ENCODE measurements around the gene DENND10. TPM values are rescaled to one million over a fixed set of nuclear protein-coding genes. Genes with fewer than 3 reads are reported as not detected.
"Not testable (repeated sequence)": the region's sequence is repeated elsewhere in the genome, so short reads cannot be mapped to it uniquely, and the experiment has no call there.

The DENND10 gene
- polyA plus RNA-seq, 2 donors: 20.4 to 26.2 TPM

DNA sequence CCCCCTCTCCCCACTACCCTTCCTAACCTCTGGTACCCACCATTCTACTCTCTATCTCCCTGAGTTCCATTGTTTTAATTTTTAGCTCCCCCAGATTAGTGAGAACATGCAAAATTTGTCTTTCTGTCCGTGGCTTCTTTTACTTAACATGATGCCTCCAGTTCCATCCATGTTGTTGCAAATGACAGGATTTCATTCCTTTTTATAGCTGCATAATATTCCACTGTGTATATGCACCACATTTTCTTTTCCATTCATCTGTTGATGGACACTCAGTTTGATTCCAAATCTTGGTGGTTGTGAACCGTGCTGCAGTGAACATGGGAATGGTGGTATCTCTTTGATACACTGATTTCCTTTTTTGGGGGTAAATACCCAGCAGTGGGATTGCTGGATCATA is 22.0 kb downstream of the DENND10 start:
- Histone ChIP-seq H3K27me3 (ENCODE audit: control insufficient read depth in 1 of 2, insufficient read depth in 2 of 2, low read length in 2 of 2) (no peaks in the 10 kb centered on the region), H3K4me1 (ENCODE audit: control insufficient read depth in 2 of 2, insufficient read depth in 2 of 2, low read length in 1 of 2) (no peaks in the 10 kb centered on the region), H3K9me3 (ENCODE audit: control insufficient read depth in 2 of 2, insufficient read depth in 1 of 2, low read depth in 1 of 2, low read length in 1 of 2) (no peaks in the 10 kb centered on the region), H3K36me3 (ENCODE audit: control insufficient read depth in 2 of 2, insufficient read depth in 2 of 2, low read length in 1 of 2) (peaks cover 9 to 15% of the 10 kb centered on the region in 2 donors), H3K4me3 (ENCODE audit: low read depth in 1 of 2, low read length in 2 of 2) (no peak overlapping the region), H3K27ac (ENCODE audit: low read depth in 2 of 2, low read length in 1 of 2) (no peak overlapping the region)
- 95 to 97% methylated on average over 2 of the region's 2 CpGs for WGBS, 2 donors

DNA sequence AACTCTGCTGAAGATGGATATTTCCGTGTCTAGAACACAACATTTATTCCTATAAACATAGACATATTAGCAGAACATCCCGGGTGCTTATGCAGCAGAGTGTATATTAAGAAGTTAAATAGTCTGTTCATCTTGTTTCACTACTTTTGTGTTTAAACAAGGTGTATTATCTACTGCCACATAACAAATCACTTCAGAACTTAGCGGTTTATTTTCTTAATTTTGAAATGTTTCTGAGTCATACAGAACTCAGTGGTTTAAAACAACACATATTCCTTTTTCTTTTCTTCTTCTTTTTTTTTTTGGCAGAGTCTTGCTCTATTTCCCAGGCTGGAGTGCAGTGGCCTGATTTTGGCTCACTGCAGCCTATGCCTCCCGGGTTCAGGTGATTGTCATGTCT is 25.8 kb downstream of the DENND10 start:
- Histone ChIP-seq H3K27ac (ENCODE audit: low read depth in 2 of 2, low read length in 1 of 2) (no peak overlapping the region), H3K27me3 (ENCODE audit: control insufficient read depth in 1 of 2, insufficient read depth in 2 of 2, low read length in 2 of 2) (no peaks in the 10 kb centered on the region), H3K4me3 (ENCODE audit: low read depth in 1 of 2, low read length in 2 of 2) (no peak overlapping the region), H3K36me3 (ENCODE audit: control insufficient read depth in 2 of 2, insufficient read depth in 2 of 2, low read length in 1 of 2) (peaks cover 9 to 23% of the 10 kb centered on the region in 2 donors), H3K9me3 (ENCODE audit: control insufficient read depth in 2 of 2, insufficient read depth in 1 of 2, low read depth in 1 of 2, low read length in 1 of 2) (no peaks in the 10 kb centered on the region), H3K4me1 (ENCODE audit: control insufficient read depth in 2 of 2, insufficient read depth in 2 of 2, low read length in 1 of 2) (no peaks in the 10 kb centered on the region)
- 85 to 86% methylated on average over 4 of the region's 4 CpGs for WGBS, 2 donors

DNA sequence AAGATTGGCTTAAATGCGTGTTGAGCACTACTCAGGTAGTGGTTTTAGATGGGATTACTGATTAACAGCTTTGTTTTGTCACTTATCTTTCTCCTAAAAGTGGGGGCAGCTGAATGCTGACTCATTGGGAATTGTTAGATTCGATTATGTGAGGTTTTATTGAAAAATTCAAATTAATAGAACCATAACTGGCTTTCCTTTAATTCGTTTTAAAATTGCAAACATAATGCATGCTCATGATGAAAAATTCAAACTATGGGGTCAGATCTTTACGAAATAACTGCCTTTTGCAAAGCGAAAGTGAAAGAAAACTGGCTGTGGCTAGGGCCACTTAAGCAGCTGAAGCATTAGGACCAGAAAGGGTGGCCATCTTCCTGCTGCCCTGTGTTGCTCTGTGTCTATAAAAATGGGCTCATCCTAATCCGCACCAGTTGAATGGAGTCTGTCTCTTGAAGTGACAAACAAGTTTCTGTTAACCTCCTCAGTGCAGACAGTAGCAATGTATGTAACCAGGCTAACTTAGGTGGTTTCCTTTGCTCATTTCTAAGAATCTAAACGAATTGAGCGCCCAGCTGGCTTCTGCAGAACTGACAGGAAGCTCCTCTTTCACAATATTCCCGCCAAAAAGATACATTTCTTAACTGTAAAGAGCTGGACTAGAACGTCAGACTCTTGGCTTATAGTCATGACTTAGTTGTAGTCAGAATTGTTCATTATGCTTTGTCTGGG is 27.8 kb downstream of the DENND10 start:
- Histone ChIP-seq H3K4me3 (ENCODE audit: low read depth in 1 of 2, low read length in 2 of 2) (peak overlapping the region in 1 of 2 donors; percentile 17), H3K27me3 (ENCODE audit: control insufficient read depth in 1 of 2, insufficient read depth in 2 of 2, low read length in 2 of 2) (no peaks in the 10 kb centered on the region), H3K36me3 (ENCODE audit: control insufficient read depth in 2 of 2, insufficient read depth in 2 of 2, low read length in 1 of 2) (peaks cover 9 to 23% of the 10 kb centered on the region in 2 donors), H3K4me1 (ENCODE audit: control insufficient read depth in 2 of 2, insufficient read depth in 2 of 2, low read length in 1 of 2) (no peaks in the 10 kb centered on the region), H3K9me3 (ENCODE audit: control insufficient read depth in 2 of 2, insufficient read depth in 1 of 2, low read depth in 1 of 2, low read length in 1 of 2) (no peaks in the 10 kb centered on the region), H3K27ac (ENCODE audit: low read depth in 2 of 2, low read length in 1 of 2) (peak overlapping the region in 1 of 2 donors; percentile 11)
- WGBS, 2 donors: 54 to 57% methylated on average over 10 of the region's 10 CpGs

DNA sequence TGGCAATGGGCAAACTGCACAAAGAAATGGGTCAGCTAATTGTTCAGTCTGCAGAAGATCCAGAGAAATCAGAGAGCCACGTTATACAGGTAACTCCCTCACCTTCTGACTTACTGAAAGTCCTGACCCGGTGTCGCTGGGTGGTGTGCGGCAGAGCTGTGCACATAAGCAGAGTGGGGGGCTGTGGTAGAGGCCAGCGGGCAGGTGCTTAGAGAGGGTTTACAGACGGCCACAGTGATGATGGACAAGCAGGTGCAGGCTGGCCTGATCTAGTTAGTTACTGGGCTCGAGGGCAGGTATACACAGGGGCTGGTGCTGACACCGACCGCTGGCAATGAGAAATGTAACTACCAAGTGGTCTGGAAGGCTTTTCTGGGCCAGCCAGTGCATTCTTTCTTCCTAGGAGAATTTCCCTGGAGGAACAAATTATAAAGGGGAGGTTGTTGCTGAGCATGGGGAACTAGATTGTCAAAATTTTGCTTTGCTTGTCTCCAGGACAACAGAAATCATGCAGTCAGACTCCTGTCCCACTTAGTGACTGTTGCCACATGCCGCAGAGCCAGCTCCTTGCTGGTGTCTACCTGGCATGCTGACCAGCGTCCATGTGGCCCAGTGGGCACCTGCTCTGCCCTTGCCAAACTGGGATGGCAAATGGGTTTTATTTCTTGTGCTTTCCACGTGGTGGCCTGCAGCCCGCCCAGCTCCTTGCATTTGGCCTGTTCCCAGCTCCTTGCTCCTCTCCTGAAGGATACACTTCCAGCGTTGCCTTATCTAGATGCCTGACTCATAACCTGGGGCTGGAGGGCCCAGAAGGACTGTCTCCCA is 28.8 kb downstream of the DENND10 start:
- no peaks in the 10 kb centered on the region for H3K9me3 ChIP-seq (ENCODE audit: control insufficient read depth in 2 of 2, insufficient read depth in 1 of 2, low read depth in 1 of 2, low read length in 1 of 2)
- H3K27ac ChIP-seq (ENCODE audit: low read depth in 2 of 2, low read length in 1 of 2): peak overlapping the region in 1 of 2 donors; percentile 0
- 91% methylated on average over 14 of the region's 14 CpGs for WGBS, 2 donors
- no peaks in the 10 kb centered on the region for H3K4me1 ChIP-seq (ENCODE audit: control insufficient read depth in 2 of 2, insufficient read depth in 2 of 2, low read length in 1 of 2)
- no peak overlapping the region for H3K4me3 ChIP-seq (ENCODE audit: low read depth in 1 of 2, low read length in 2 of 2)
- H3K36me3 ChIP-seq (ENCODE audit: control insufficient read depth in 2 of 2, insufficient read depth in 2 of 2, low read length in 1 of 2): peaks cover 9 to 23% of the 10 kb centered on the region in 2 donors
- H3K27me3 ChIP-seq (ENCODE audit: control insufficient read depth in 1 of 2, insufficient read depth in 2 of 2, low read length in 2 of 2): no peaks in the 10 kb centered on the region

DNA sequence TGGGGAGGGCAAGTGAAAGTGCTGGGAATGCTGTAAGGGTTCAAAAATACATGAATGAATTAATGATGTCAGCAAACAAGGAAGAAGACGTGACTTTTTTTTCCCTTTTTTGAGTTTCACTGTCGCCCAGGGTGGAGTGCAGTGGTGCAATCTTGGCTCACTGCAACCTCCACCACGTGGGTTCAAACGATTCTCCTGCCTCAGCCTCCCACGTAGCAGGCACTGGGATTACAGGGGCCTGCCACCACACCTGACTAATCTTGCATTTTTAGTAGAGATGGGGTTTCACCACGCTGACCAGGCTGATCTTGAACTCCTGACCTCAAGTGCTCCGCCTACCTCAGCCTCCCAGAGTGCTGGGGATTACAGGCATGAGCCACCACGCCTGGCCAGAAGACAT is 30.0 kb downstream of the DENND10 start:
- peaks cover 8 to 26% of the 10 kb centered on the region in 2 donors for H3K36me3 ChIP-seq (ENCODE audit: control insufficient read depth in 2 of 2, insufficient read depth in 2 of 2, low read length in 1 of 2)
- WGBS, 2 donors: 80 to 85% methylated on average over 8 of the region's 8 CpGs
- H3K27me3 ChIP-seq (ENCODE audit: control insufficient read depth in 1 of 2, insufficient read depth in 2 of 2, low read length in 2 of 2): no peaks in the 10 kb centered on the region
- H3K4me3 ChIP-seq (ENCODE audit: low read depth in 1 of 2, low read length in 2 of 2): no peak overlapping the region
- no peaks in the 10 kb centered on the region for H3K9me3 ChIP-seq (ENCODE audit: control insufficient read depth in 2 of 2, insufficient read depth in 1 of 2, low read depth in 1 of 2, low read length in 1 of 2)
- H3K4me1 ChIP-seq (ENCODE audit: control insufficient read depth in 2 of 2, insufficient read depth in 2 of 2, low read length in 1 of 2): no peaks in the 10 kb centered on the region
- no peak overlapping the region for H3K27ac ChIP-seq (ENCODE audit: low read depth in 2 of 2, low read length in 1 of 2)

DNA sequence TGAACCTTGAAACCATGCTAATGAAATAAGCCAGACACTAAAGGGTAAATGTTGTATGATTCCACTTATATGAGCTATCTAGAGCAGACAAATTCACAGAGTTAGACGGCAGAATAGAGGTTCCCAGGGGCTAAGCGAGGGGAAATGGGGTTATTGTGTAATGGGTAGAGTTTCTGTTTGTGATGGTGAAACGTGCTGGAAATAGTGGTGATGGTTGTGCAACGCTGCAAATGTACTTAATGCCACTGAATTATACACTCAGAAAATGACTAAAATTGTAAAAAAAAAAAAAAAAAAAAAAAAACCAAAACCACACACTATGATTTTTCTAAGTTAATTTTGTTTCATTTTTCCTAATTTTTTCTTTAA is 31.6 kb downstream of the DENND10 start:
- H3K27ac ChIP-seq (ENCODE audit: low read depth in 2 of 2, low read length in 1 of 2): no peak overlapping the region
- WGBS, 2 donors: 67 to 75% methylated on average over 4 of the region's 4 CpGs
- H3K4me3 ChIP-seq (ENCODE audit: low read depth in 1 of 2, low read length in 2 of 2): no peak overlapping the region
- H3K4me1 ChIP-seq (ENCODE audit: control insufficient read depth in 2 of 2, insufficient read depth in 2 of 2, low read length in 1 of 2): no peaks in the 10 kb centered on the region
- peaks cover 3 to 33% of the 10 kb centered on the region in 2 donors for H3K36me3 ChIP-seq (ENCODE audit: control insufficient read depth in 2 of 2, insufficient read depth in 2 of 2, low read length in 1 of 2)
- H3K9me3 ChIP-seq (ENCODE audit: control insufficient read depth in 2 of 2, insufficient read depth in 1 of 2, low read depth in 1 of 2, low read length in 1 of 2): no peaks in the 10 kb centered on the region
- no peaks in the 10 kb centered on the region for H3K27me3 ChIP-seq (ENCODE audit: control insufficient read depth in 1 of 2, insufficient read depth in 2 of 2, low read length in 2 of 2)

DNA sequence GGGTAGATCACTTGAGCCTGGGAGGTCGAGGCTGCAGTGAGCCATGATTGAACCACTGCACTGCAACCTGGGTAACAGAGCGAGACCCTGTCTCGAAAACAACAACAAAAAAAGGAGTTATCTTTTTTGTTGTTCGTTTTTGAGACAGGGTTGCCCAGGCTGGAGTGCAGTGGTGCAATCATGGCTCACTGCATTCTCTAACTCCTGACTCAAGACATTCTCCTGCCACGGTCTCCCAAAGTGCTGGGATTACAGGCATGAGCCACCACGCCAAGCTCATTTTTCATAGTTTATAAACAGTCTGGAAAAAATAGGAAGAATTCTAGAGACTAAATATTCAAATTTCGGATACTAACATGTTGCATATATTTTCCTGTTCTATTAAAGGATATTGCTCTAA is 32.2 kb downstream of the DENND10 start:
- WGBS, 2 donors: 88% methylated on average over 7 of the region's 7 CpGs
- Histone ChIP-seq H3K36me3 (ENCODE audit: control insufficient read depth in 2 of 2, insufficient read depth in 2 of 2, low read length in 1 of 2) (peaks cover 4 to 33% of the 10 kb centered on the region in 2 donors), H3K27ac (ENCODE audit: low read depth in 2 of 2, low read length in 1 of 2) (no peak overlapping the region)

DNA sequence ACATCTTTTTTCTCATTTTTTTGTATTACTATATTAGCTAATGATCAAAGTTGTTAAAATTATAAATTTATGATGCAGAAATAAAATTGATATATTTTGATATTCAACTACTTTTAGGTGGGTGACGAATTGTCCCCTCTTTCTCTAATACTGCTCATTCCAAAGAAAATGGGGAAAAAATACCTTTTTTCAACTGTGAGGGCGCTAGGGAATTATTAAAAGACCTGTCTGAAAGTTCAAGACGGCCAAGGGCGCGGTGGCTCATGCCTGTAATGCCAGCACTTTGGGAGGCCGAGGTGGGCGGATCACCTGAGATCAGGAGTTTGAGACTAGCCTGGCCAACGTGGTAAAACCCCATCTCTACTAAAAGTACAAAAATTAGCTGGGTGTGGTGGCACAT is 34.0 kb downstream of the DENND10 start:
- H3K36me3 ChIP-seq (ENCODE audit: control insufficient read depth in 2 of 2, insufficient read depth in 2 of 2, low read length in 1 of 2): peaks cover 4 to 28% of the 10 kb centered on the region in 2 donors
- H3K4me1 ChIP-seq (ENCODE audit: control insufficient read depth in 2 of 2, insufficient read depth in 2 of 2, low read length in 1 of 2): not testable (repeated sequence)

More for the DNA sequence above, 32.2 kb downstream of the DENND10 start:
- Histone ChIP-seq H3K27me3 (ENCODE audit: control insufficient read depth in 1 of 2, insufficient read depth in 2 of 2, low read length in 2 of 2) (no peaks in the 10 kb centered on the region), H3K4me1 (ENCODE audit: control insufficient read depth in 2 of 2, insufficient read depth in 2 of 2, low read length in 1 of 2) (no peaks in the 10 kb centered on the region), H3K4me3 (ENCODE audit: low read depth in 1 of 2, low read length in 2 of 2) (no peak overlapping the region), H3K9me3 (ENCODE audit: control insufficient read depth in 2 of 2, insufficient read depth in 1 of 2, low read depth in 1 of 2, low read length in 1 of 2) (no peaks in the 10 kb centered on the region)

DNA sequence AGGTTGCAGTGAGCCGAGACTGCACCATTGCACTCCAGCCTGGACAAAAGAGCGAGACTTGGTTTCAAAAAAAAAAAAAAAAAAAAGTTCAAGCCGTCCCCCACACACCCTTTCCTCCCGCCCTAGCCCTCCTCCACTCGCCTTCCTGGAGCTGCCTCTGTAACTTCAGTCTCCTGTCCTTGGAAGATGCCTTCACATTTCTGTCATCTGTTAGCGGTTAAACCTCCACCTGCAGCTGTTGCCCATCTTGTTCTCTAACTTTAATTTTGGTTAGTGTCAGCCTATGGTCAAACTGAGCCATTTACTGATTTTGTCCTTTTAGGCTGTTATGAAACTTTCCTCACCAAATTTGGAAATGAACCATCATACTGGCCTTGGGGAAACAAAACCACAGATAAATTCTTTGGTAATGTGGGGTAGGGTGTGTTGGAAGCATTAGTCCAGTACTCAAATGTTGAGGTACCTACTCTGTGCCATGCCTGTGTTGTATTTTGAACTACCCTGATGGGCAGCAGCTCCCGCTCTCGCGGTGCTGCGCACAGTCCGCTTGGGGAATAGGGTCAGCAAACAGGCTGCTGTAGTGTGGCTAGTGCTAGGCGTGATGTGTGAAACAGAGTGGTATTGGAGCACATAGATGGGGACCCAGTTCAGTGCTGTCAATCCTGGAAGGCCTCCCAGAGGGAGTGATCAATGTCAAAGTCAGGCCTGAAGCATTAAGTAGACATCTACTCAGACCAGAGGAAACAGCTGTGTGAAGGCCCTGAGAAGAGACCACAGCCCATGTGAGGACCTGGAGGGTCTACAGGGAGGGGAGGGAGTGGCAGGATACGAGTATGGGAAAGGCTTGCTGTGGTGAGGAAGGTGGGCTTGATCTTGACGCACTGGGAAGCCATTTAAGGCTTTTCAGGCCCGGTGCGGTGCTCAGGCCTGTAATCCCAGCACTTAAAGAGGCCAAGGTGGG is 34.7 kb downstream of the DENND10 start:
- H3K27me3 ChIP-seq (ENCODE audit: control insufficient read depth in 1 of 2, insufficient read depth in 2 of 2, low read length in 2 of 2): no peaks in the 10 kb centered on the region
- WGBS, 2 donors: 95 to 96% methylated on average over 16 of the region's 16 CpGs
- H3K9me3 ChIP-seq (ENCODE audit: control insufficient read depth in 2 of 2, insufficient read depth in 1 of 2, low read depth in 1 of 2, low read length in 1 of 2): no peaks in the 10 kb centered on the region
- no peaks in the 10 kb centered on the region for H3K4me1 ChIP-seq (ENCODE audit: control insufficient read depth in 2 of 2, insufficient read depth in 2 of 2, low read length in 1 of 2)
- no peak overlapping the region for H3K27ac ChIP-seq (ENCODE audit: low read depth in 2 of 2, low read length in 1 of 2)
- H3K4me3 ChIP-seq (ENCODE audit: low read depth in 1 of 2, low read length in 2 of 2): no peak overlapping the region
- H3K36me3 ChIP-seq (ENCODE audit: control insufficient read depth in 2 of 2, insufficient read depth in 2 of 2, low read length in 1 of 2): peaks cover 4 to 23% of the 10 kb centered on the region in 2 donors

More for the DNA sequence above, 34.0 kb downstream of the DENND10 start:
- not testable (repeated sequence) for H3K9me3 ChIP-seq (ENCODE audit: control insufficient read depth in 2 of 2, insufficient read depth in 1 of 2, low read depth in 1 of 2, low read length in 1 of 2); H3K4me3 ChIP-seq (ENCODE audit: low read depth in 1 of 2, low read length in 2 of 2); H3K27ac ChIP-seq (ENCODE audit: low read depth in 2 of 2, low read length in 1 of 2); H3K27me3 ChIP-seq (ENCODE audit: control insufficient read depth in 1 of 2, insufficient read depth in 2 of 2, low read length in 2 of 2)
- WGBS, 2 donors: 82 to 83% methylated on average over 8 of the region's 8 CpGs

Measured in esophagus (tissue), 2 donors.